Spinal cord (tissue), 10 donors: ENCODE measurements around the gene SLC25A4. TPM values are rescaled to one million over a fixed set of nuclear protein-coding genes. Genes with fewer than 3 reads are reported as not detected.
A peak's percentile ranks its signal among the peaks of the same experiment; 100 is the strongest.

Experiments
- DNase-seq, 6 donors: peaks; one replicate each; pipeline versions ENCODE4 v3.0.0 to v3.0.0-alpha.2; 2013 to 2015; ENCODE audit warnings: low spot score in 6 of 6, low read depth in 4 of 6
- H3K27ac ChIP-seq: one replicate; pipeline ENCODE4 v1.5.1; 2013; ENCODE audit warnings: low read depth, low read length, control low read depth
- H3K27me3 ChIP-seq: one replicate; pipeline ENCODE4 v1.6.1; 2013; ENCODE audit warnings: low read length; ENCODE audit not compliant: control insufficient read depth, insufficient read depth
- H3K36me3 ChIP-seq: one replicate; pipeline ENCODE4 v1.6.1; 2013; ENCODE audit warnings: low read length; ENCODE audit not compliant: control insufficient read depth, insufficient read depth
- H3K4me1 ChIP-seq: one replicate; pipeline ENCODE4 v1.6.1; 2013; ENCODE audit warnings: low read length; ENCODE audit not compliant: control insufficient read depth, insufficient read depth
- H3K4me3 ChIP-seq: one replicate; pipeline ENCODE4 v1.5.1; 2013; ENCODE audit warnings: low read depth, low read length, control low read depth
- H3K9me3 ChIP-seq: one replicate; pipeline ENCODE4 v1.6.1; 2013; ENCODE audit warnings: low read length; ENCODE audit not compliant: control insufficient read depth, insufficient read depth
- WGBS: methylation state at CpG from one replicate; pipeline ENCODE4 v1.1.5; 2013; ENCODE audit warnings: missing lambda C conversion rate; ENCODE audit not compliant: insufficient coverage; 5-methylcytosine and 5-hydroxymethylcytosine counted together
- polyA plus RNA-seq, 2 donors: library from polyadenylated mRNA; unstranded; fragments of 120-200 nt; gene quantifications; one replicate each; pipeline ENCODE4 v1.2.1, GENCODE V29; 2013; ENCODE audit not compliant: insufficient read length in 2 of 2
- total RNA-seq, 2 donors: library from RNA; depleted of rRNA in 1 of 2; stranded (reverse); fragments of 120-200 nt in 1 of 2; fragments of >200 nt in 1 of 2; gene quantifications; one replicate each; pipeline versions ENCODE4 v1.2.3 to v1.2.4, GENCODE V29; 2013 to 2014
- donor health status: healthy.

The SLC25A4 gene
- total and polyA plus RNA-seq, 4 donors: 42.0 to 117 (median 75.5) TPM

GRCh38 chr4:185165605-185166063 is 22.6 kb downstream of the SLC25A4 start:
- no peaks in the 10 kb centered on the region for H3K4me1 ChIP-seq
- H3K27ac ChIP-seq: no peak overlapping the region
- H3K36me3 ChIP-seq: peaks cover 7% of the 10 kb centered on the region
- H3K9me3 ChIP-seq: no peaks in the 10 kb centered on the region
- no peaks in the 10 kb centered on the region for H3K27me3 ChIP-seq
- no peak for DNase-seq
- 86% methylated on average over 1 of the region's 2 CpGs for WGBS
- no peak overlapping the region for H3K4me3 ChIP-seq

- Histone ChIP-seq H3K4me3 (no peak overlapping the region), H3K27ac (no peak overlapping the region), H3K4me1 (no peaks in the 10 kb centered on the region), H3K36me3 (peaks cover 7% of the 10 kb centered on the region), H3K9me3 (no peaks in the 10 kb centered on the region), H3K27me3 (no peaks in the 10 kb centered on the region)
- 98% methylated on average over 5 of the region's 9 CpGs for WGBS
- no peak for DNase-seq
These were observed 24.2 kb downstream of the SLC25A4 start for GRCh38 chr4:185167234-185167633.

GRCh38 chr4:185171373-185172071 is 28.5 kb downstream of the SLC25A4 start:
- peaks cover 2% of the 10 kb centered on the region for H3K4me1 ChIP-seq
- H3K36me3 ChIP-seq: peaks cover 13% of the 10 kb centered on the region
- no CpG with 5 or more reads among the region's 2 CpGs for WGBS
- no peak overlapping the region for H3K4me3 ChIP-seq
- H3K9me3 ChIP-seq: no peaks in the 10 kb centered on the region
- DNase-seq: no peak
- H3K27ac ChIP-seq: no peak overlapping the region
- H3K27me3 ChIP-seq: no peaks in the 10 kb centered on the region

GRCh38 chr4:185179488-185179887 is 36.4 kb downstream of the SLC25A4 start:
- no peaks in the 10 kb centered on the region for H3K9me3 ChIP-seq
- H3K4me1 ChIP-seq: no peaks in the 10 kb centered on the region
- peaks cover 6% of the 10 kb centered on the region for H3K36me3 ChIP-seq
- WGBS: 91% methylated on average over 3 of the region's 3 CpGs
- DNase-seq: no peak
- H3K4me3 ChIP-seq: no peak overlapping the region
- H3K27me3 ChIP-seq: no peaks in the 10 kb centered on the region
- no peak overlapping the region for H3K27ac ChIP-seq

- no peaks in the 10 kb centered on the region for H3K36me3 ChIP-seq
- H3K27ac ChIP-seq: no peak overlapping the region
- no peaks in the 10 kb centered on the region for H3K9me3 ChIP-seq
- H3K4me3 ChIP-seq: no peak overlapping the region
- no peaks in the 10 kb centered on the region for H3K27me3 ChIP-seq
- WGBS: 68% methylated on average over 2 of the region's 2 CpGs
- no peak for DNase-seq
- H3K4me1 ChIP-seq: no peaks in the 10 kb centered on the region
These were observed 39.2 kb downstream of the SLC25A4 start for GRCh38 chr4:185182239-185182638.

GRCh38 chr4:185183622-185184281 is 40.7 kb downstream of the SLC25A4 start:
- Histone ChIP-seq H3K27ac (no peak overlapping the region), H3K4me3 (no peak overlapping the region), H3K36me3 (peaks cover 7% of the 10 kb centered on the region), H3K4me1 (no peaks in the 10 kb centered on the region), H3K9me3 (no peaks in the 10 kb centered on the region), H3K27me3 (no peaks in the 10 kb centered on the region)
- DNase-seq: peak; percentile 43 to 96 (median 82)
- 60% methylated on average over 2 of the region's 6 CpGs for WGBS

GRCh38 chr4:185186769-185187168 is 43.7 kb downstream of the SLC25A4 start:
- Histone ChIP-seq H3K27ac (no peak overlapping the region), H3K36me3 (peaks cover 10% of the 10 kb centered on the region), H3K27me3 (no peaks in the 10 kb centered on the region), H3K4me3 (no peak overlapping the region), H3K9me3 (no peaks in the 10 kb centered on the region), H3K4me1 (no peaks in the 10 kb centered on the region)
- peak in 1 of 6 donors; percentile 21 for DNase-seq
- WGBS: no CpG with 5 or more reads among the region's 3 CpGs

GRCh38 chr4:185189606-185190305 is 46.7 kb downstream of the SLC25A4 start:
- Histone ChIP-seq H3K4me3 (no peak overlapping the region), H3K9me3 (no peaks in the 10 kb centered on the region), H3K4me1 (no peaks in the 10 kb centered on the region), H3K27ac (no peak overlapping the region), H3K36me3 (peaks cover 10% of the 10 kb centered on the region), H3K27me3 (no peaks in the 10 kb centered on the region)
- WGBS: 100% methylated on average over 1 of the region's 4 CpGs
- no peak for DNase-seq

GRCh38 chr4:185190306-185190856 is 47.3 kb downstream of the SLC25A4 start:
- peaks cover 10% of the 10 kb centered on the region for H3K36me3 ChIP-seq
- WGBS: 88% methylated on average over 2 of the region's 6 CpGs
- no peaks in the 10 kb centered on the region for H3K27me3 ChIP-seq
- no peak overlapping the region for H3K4me3 ChIP-seq
- no peaks in the 10 kb centered on the region for H3K9me3 ChIP-seq
- no peak overlapping the region for H3K27ac ChIP-seq
- H3K4me1 ChIP-seq: no peaks in the 10 kb centered on the region
- DNase-seq: no peak
